K562 (cell line): ENCODE data around the gene SARS1. TPM values are rescaled to one million over a fixed set of nuclear protein-coding genes. Genes with fewer than 3 reads are reported as not detected.
A peak's percentile ranks its signal among the peaks of the same experiment; 100 is the strongest.

ENCODE experiments used
- BRD9 ChIP-seq: fragments of 450-650 bp; IDR thresholded peaks from 2 replicates; pipeline ENCODE4 v1.6.1; 2018; ENCODE audit warnings: low read depth; ENCODE audit not compliant: partially characterized antibody
- BRF2 ChIP-seq: IDR thresholded peaks from 3 replicates; pipeline ENCODE4 v1.6.1; 2011; ENCODE audit warnings: borderline replicate concordance, mild to moderate bottlenecking; ENCODE audit not compliant: insufficient read length, insufficient read depth
- CBX1 ChIP-seq: sonication (generic); IDR thresholded peaks from 2 replicates; pipeline ENCODE4 v1.6.1; 2016; ENCODE audit warnings: antibody characterized with exemption, low read depth, mild to moderate bottlenecking
- ETV6 ChIP-seq, 3 experiments: fragments of 150-350 bp in 1 of 3; sonication (generic) in 1 of 3; formaldehyde crosslinking in 1 of 3; IDR thresholded peaks; 2 replicates each; pipeline versions ENCODE4 v1.6.1 to v1.8.0; 2014 to 2022; ENCODE audit warnings: borderline replicate concordance in 2 of 3, low read depth in 2 of 3, antibody characterized with exemption in 1 of 3, low read length in 1 of 3, mild to moderate bottlenecking in 1 of 3, missing genetic modification reagents in 1 of 3
- HNRNPL ChIP-seq: fragments of 200-400 bp; formaldehyde crosslinking; IDR thresholded peaks from 2 replicates; pipeline ENCODE4 v1.6.1; 2017; ENCODE audit warnings: low read depth, mild to moderate bottlenecking, low read length
- MAFK ChIP-seq: IDR thresholded peaks from 2 replicates; pipeline ENCODE4 v1.6.1; 2011; ENCODE audit warnings: low read length, improper control_type of control experiment
- NEUROD1 ChIP-seq: fragments of 150-350 bp; IDR thresholded peaks from 2 replicates; pipeline ENCODE4 v1.6.1; 2014; ENCODE audit warnings: borderline replicate concordance, low read length, low read depth; ENCODE audit not compliant: partially characterized antibody
- NFE2 ChIP-seq: IDR thresholded peaks from 2 replicates; pipeline ENCODE4 v1.6.1; 2014; ENCODE audit warnings: antibody characterized with exemption, low read depth
- PATZ1 ChIP-seq: fragments of 250-450 bp; sonication (Bioruptor Pico); IDR thresholded peaks from 2 replicates; pipeline ENCODE4 v1.5.0; 2020; ENCODE audit warnings: mild to moderate bottlenecking, borderline replicate concordance
- PCBP2 ChIP-seq: fragments of 200-400 bp; formaldehyde crosslinking; IDR thresholded peaks from 2 replicates; pipeline ENCODE4 v1.6.1; 2018; ENCODE audit warnings: low read length, low read depth, mild to moderate bottlenecking, moderate library complexity; ENCODE audit not compliant: poor library complexity, severe bottlenecking
- RBM17 ChIP-seq: fragments of 200-400 bp; formaldehyde crosslinking; IDR thresholded peaks from 2 replicates; pipeline ENCODE4 v1.6.1; 2017; ENCODE audit warnings: low read depth, mild to moderate bottlenecking, low read length, borderline replicate concordance
- TEAD1 ChIP-seq, 2 experiments: fragments of 450-650 bp in 1 of 2; sonication (generic) in 1 of 2; formaldehyde crosslinking; IDR thresholded peaks; 2 replicates each; pipeline versions ENCODE4 v1.4.0 to v1.8.0; 2020 to 2022; ENCODE audit warnings: mild to moderate bottlenecking in 2 of 2, missing genetic modification reagents in 1 of 2
- TFE3 ChIP-seq: fragments of 450-650 bp; formaldehyde crosslinking; IDR thresholded peaks from 2 replicates; pipeline ENCODE4 v1.4.0; 2020; ENCODE audit warnings: mild to moderate bottlenecking, mixed read lengths
- U2AF1 ChIP-seq: fragments of 200-400 bp; formaldehyde crosslinking; optimal IDR thresholded peaks from 2 replicates; pipeline ENCODE3; 2017; ENCODE audit warnings: mild to moderate bottlenecking, low read depth, low read length, moderate library complexity
- ZEB2 ChIP-seq: fragments of 450-650 bp; IDR thresholded peaks from 2 replicates; pipeline ENCODE4 v1.6.1; 2016
- ZKSCAN3 ChIP-seq: fragments of 250-450 bp; sonication (Bioruptor Pico); IDR thresholded peaks from 2 replicates; pipeline ENCODE4 v1.4.0; 2020
- ZMIZ1 ChIP-seq, 2 experiments: fragments of 150-350 bp in 1 of 2; IDR thresholded peaks; 2 replicates each; pipeline ENCODE4 v1.6.1; 2012 to 2016; ENCODE audit warnings: low read depth in 2 of 2, low read length in 2 of 2, mild to moderate bottlenecking in 1 of 2, moderate library complexity in 1 of 2
- polyA plus RNA-seq, 8 experiments: library from polyadenylated mRNA; depleted of rRNA in 4 of 8; stranded (reverse) in 5 of 8; unstranded in 3 of 8; fragments of >200 nt; fragmentation: Nextera tagmentation in 2 of 8; fragmentation: Illumina TruSeq in 1 of 8; extraction: Ambion mirVana in 2 of 8; extraction: Trizol in 1 of 8; gene quantifications; 2 replicates each; pipeline versions ENCODE4 v1.2.1 to v1.2.3, GENCODE V29; 2011 to 2014; ENCODE audit warnings: inconsistent platforms in 1 of 8, missing spikeins in 1 of 8
- total RNA-seq, 7 experiments: library from RNA; depleted of rRNA in 6 of 7; stranded (reverse); fragments of >200 nt in 6 of 7; fragmentation: Illumina TruSeq in 2 of 7; extraction: Trizol in 2 of 7; gene quantifications; 2 replicates each; pipeline versions ENCODE4 v1.2.1 to v1.2.3, GENCODE V29; 2011 to 2021; ENCODE audit warnings: low replicate concordance in 1 of 7

The SARS1 gene
- total and polyA plus RNA-seq, 9 of the 15 experiments (the other 6 are each of a cell fraction or from before 2014, with no cell fraction given): 221 to 623 (median 254) TPM

GRCh38 chr1:109240158-109241152 lies 26.7 kb downstream of the SARS1 start (continued):
- no peak for TF ChIP-seq BRD9
- no peak for TF ChIP-seq PCBP2
- TF ChIP-seq ETV6 (IDR thresholded peaks at IDR 0.05; ENCODE audit: borderline replicate concordance in 1 of 2, low read depth in 2 of 2, low read length in 1 of 2): 0 out of 4 replicates have a peak, but pooled peaks of 1 of the 2 experiments have one; percentile 3
- 0 out of 2 replicates have a peak, but pooled peaks have one; percentile 56 for TF ChIP-seq ETV6 (CRISPR knock-in tag; IDR thresholded peaks at IDR 0.05; ENCODE audit: borderline replicate concordance)
- TF ChIP-seq RBM17: no peak
- 0 out of 2 replicates have a peak, but pooled peaks have one; percentile 16 for TF ChIP-seq CBX1
- no peak for TF ChIP-seq ZMIZ1 (IDR thresholded peaks at IDR 0.05; ENCODE audit: low read depth in 2 of 2, low read length in 2 of 2)
- no peak for TF ChIP-seq BRF2
- no peak for TF ChIP-seq ZKSCAN3 (CRISPR knock-in tag)
- peak; percentile 64 for TF ChIP-seq NEUROD1
- TF ChIP-seq TEAD1 (CRISPR knock-in tag; IDR thresholded peaks at IDR 0.05): no peak; a peak in 1 of 4 replicates
- no peak for TF ChIP-seq TFE3 (CRISPR knock-in tag)
- no peak for TF ChIP-seq NFE2
- 0 out of 2 replicates have a peak, but pooled peaks have one; percentile 32 for TF ChIP-seq PATZ1 (CRISPR knock-in tag)
- no peak for TF ChIP-seq MAFK
- TF ChIP-seq HNRNPL: no peak
- no peak for TF ChIP-seq ZEB2
- TF ChIP-seq U2AF1: no peak
